ENCODE results near the gene ZYG11A.
"Not testable (repeated sequence)": the region's sequence is repeated elsewhere in the genome, so short reads cannot be mapped to it uniquely, and the experiment has no call there.

The ZYG11A gene

GRCh38 chr1:52842643-52843310 lies at the start of gene ZYG11A:
ZYG11A (plus strand) TSS chr1:52842760; CDS start chr1:52842884, 124 bp downstream.
- DNase-seq: peak; percentile 88

- DNase-seq: not testable (repeated sequence)
Observed at GRCh38 chr1:52793717-52794116, 48.8 kb upstream of the ZYG11A start.

GRCh38 chr1:52795464-52795863 lies 47.1 kb upstream of the ZYG11A start:
- no peak for DNase-seq

GRCh38 chr1:52798331-52798730 lies 44.2 kb upstream of the ZYG11A start:
- no peak for DNase-seq

GRCh38 chr1:52801011-52801410 lies 41.5 kb upstream of the ZYG11A start:
- no peak for DNase-seq

GRCh38 chr1:52804083-52804482 lies 38.5 kb upstream of the ZYG11A start:
- not testable (repeated sequence) for DNase-seq

GRCh38 chr1:52814465-52814864 lies 28.1 kb upstream of the ZYG11A start:
- DNase-seq: no peak

GRCh38 chr1:52820830-52821229 lies 21.7 kb upstream of the ZYG11A start:
- not testable (repeated sequence) for DNase-seq

- DNase-seq: no peak
Observed at GRCh38 chr1:52825868-52826267, 16.7 kb upstream of the ZYG11A start.

- DNase-seq: no peak
Observed at GRCh38 chr1:52834798-52835197, 7.8 kb upstream of the ZYG11A start.

GRCh38 chr1:52836035-52836434 lies 6.5 kb upstream of the ZYG11A start:
- DNase-seq: no peak

- DNase-seq: not testable (repeated sequence)
Observed at GRCh38 chr1:52839175-52839574, 3.4 kb upstream of the ZYG11A start.

- not testable (repeated sequence) for DNase-seq
Observed at GRCh38 chr1:52845119-52845518, 2.6 kb downstream of the ZYG11A start.

GRCh38 chr1:52848423-52848822 lies 5.9 kb downstream of the ZYG11A start:
- no peak for DNase-seq

GRCh38 chr1:52850951-52851350 lies 8.4 kb downstream of the ZYG11A start:
- DNase-seq: no peak

GRCh38 chr1:52852854-52853253 lies 10.3 kb downstream of the ZYG11A start:
- no peak for DNase-seq

- no peak for DNase-seq
Observed at GRCh38 chr1:52855584-52855983, 13.0 kb downstream of the ZYG11A start.

GRCh38 chr1:52856026-52856425 lies 13.5 kb downstream of the ZYG11A start:
- no peak for DNase-seq

- no peak for DNase-seq
Observed at GRCh38 chr1:52857443-52857842, 14.9 kb downstream of the ZYG11A start.

- DNase-seq: no peak
Observed at GRCh38 chr1:52862666-52863458, 20.3 kb downstream of the ZYG11A start.

GRCh38 chr1:52867087-52867863 lies 24.7 kb downstream of the ZYG11A start:
- no peak for DNase-seq

- not testable (repeated sequence) for DNase-seq
Observed at GRCh38 chr1:52869727-52870126, 27.2 kb downstream of the ZYG11A start.

GRCh38 chr1:52876843-52877242 lies 34.3 kb downstream of the ZYG11A start:
- no peak for DNase-seq

- no peak for DNase-seq
Observed at GRCh38 chr1:52877554-52877953, 35.0 kb downstream of the ZYG11A start.

Data from activated effector memory CD4-positive, alpha-beta T cell treated with anti-CD3 and anti-CD28 coated beads, Interleukin-2, amount 50 U/mL, for 16 hours (primary cell).